Measurements from ENCODE around the gene BAZ2A.

DNA sequence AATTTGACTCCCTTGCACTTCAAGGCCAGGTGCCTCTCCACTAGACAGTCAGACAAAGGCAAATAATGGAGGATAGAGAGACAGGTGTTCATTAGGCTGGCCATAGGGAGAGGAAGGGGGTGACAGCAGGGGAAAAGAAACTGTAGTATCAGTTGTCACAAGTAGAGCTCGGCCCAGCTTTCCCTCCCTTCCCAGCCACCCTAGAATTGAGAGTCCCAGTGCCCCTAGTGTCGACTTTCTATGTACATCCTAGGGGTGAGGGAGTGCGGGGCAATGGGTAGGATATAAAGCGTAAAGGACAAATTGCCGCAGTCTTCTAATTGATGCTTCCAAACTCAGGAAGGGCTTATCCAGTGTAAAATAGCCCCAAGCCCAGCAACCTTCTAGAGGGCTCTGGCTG lies 39.0 kb downstream of the BAZ2A start:
- TF ChIP-seq, protein P1, sequence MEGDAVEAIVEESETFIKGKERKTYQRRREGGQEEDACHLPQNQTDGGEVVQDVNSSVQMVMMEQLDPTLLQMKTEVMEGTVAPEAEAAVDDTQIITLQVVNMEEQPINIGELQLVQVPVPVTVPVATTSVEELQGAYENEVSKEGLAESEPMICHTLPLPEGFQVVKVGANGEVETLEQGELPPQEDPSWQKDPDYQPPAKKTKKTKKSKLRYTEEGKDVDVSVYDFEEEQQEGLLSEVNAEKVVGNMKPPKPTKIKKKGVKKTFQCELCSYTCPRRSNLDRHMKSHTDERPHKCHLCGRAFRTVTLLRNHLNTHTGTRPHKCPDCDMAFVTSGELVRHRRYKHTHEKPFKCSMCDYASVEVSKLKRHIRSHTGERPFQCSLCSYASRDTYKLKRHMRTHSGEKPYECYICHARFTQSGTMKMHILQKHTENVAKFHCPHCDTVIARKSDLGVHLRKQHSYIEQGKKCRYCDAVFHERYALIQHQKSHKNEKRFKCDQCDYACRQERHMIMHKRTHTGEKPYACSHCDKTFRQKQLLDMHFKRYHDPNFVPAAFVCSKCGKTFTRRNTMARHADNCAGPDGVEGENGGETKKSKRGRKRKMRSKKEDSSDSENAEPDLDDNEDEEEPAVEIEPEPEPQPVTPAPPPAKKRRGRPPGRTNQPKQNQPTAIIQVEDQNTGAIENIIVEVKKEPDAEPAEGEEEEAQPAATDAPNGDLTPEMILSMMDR (conservative IDR thresholded peaks at IDR 0.05), result no peak
- no peak for TF ChIP-seq ZFX (IDR thresholded peaks at IDR 0.05)

Measured in C4-2B (cell line).